ENCODE data around the gene SNX10. TPM values are rescaled to one million over a fixed set of nuclear protein-coding genes. Genes with fewer than 3 reads are reported as not detected.

SNX10 gene
- total RNA-seq, 2 donors from 2014 or later, result 1.3 to 6.7 TPM

DNA sequence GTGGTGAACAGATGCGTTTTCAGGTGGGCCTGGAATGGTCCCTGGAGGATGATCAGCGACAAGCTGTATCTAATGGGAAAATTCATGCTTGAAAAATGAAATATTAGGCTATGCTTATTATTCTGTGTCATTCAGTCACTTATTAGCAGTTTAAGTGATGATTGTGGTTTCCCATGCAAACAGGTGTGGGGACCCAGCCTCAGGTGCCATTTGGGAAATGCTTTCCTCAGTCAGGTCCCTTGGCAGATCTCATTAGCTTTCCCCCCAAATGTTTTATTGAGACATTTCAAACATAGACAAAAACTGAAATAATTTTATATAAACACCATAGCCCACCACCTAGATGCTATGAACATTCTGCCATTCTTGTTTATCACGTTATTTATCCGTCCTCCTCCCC is 411 bp upstream of the SNX10 start:
- intact Hi-C loops (cut with DNase I), result no loop called here

GRCh38 chr7:26292768-26293560 is 1.3 kb downstream of the SNX10 start:
- peak; percentile 15 for ATAC-seq
- Histone ChIP-seq H3K27ac (peak overlapping the region in 3 of 4 donors; percentile 66 to 90 (median 77)), H3K36me3 (replicated peaks in 1 of 2; ENCODE audit: insufficient read depth in 1 of 2, low read depth in 2 of 2) (no peaks in the 10 kb centered on the region), H3K4me1 (peaks cover 20% of the 10 kb centered on the region), H3K27me3 (no peaks in the 10 kb centered on the region), H3K9me3 (no peaks in the 10 kb centered on the region), H3K4me3 (no peak overlapping the region)
- 61 to 71% methylated on average over 11 of the region's 11 CpGs for WGBS, 2 donors
- TF ChIP-seq POLR2A (IDR thresholded peaks at IDR 0.05), result no peak
- TF ChIP-seq, protein P1, sequence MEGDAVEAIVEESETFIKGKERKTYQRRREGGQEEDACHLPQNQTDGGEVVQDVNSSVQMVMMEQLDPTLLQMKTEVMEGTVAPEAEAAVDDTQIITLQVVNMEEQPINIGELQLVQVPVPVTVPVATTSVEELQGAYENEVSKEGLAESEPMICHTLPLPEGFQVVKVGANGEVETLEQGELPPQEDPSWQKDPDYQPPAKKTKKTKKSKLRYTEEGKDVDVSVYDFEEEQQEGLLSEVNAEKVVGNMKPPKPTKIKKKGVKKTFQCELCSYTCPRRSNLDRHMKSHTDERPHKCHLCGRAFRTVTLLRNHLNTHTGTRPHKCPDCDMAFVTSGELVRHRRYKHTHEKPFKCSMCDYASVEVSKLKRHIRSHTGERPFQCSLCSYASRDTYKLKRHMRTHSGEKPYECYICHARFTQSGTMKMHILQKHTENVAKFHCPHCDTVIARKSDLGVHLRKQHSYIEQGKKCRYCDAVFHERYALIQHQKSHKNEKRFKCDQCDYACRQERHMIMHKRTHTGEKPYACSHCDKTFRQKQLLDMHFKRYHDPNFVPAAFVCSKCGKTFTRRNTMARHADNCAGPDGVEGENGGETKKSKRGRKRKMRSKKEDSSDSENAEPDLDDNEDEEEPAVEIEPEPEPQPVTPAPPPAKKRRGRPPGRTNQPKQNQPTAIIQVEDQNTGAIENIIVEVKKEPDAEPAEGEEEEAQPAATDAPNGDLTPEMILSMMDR (IDR thresholded peaks at IDR 0.05), result no peak
- intact Hi-C loops (cut with DNase I), result no loop called here
- peak; percentile 18 to 41 (median 35) for DNase-seq

More for the DNA sequence above, 411 bp upstream of the SNX10 start:
- H3K27ac ChIP-seq, result peak overlapping the region in 3 of 4 donors; percentile 66 to 90 (median 77)
- no peak for DNase-seq
- no peaks in the 10 kb centered on the region for H3K27me3 ChIP-seq
- ATAC-seq, result no peak
- 48 to 49% methylated on average over 4 of the region's 4 CpGs for WGBS, 2 donors
- H3K4me3 ChIP-seq, result no peak overlapping the region
- TF ChIP-seq, protein P1 (IDR thresholded peaks at IDR 0.05), result no peak
- TF ChIP-seq POLR2A (IDR thresholded peaks at IDR 0.05), result no peak
- no peaks in the 10 kb centered on the region for H3K36me3 ChIP-seq (replicated peaks in 1 of 2; ENCODE audit: insufficient read depth in 1 of 2, low read depth in 2 of 2)
- H3K9me3 ChIP-seq, result no peaks in the 10 kb centered on the region
- H3K4me1 ChIP-seq, result peaks cover 20% of the 10 kb centered on the region

DNA sequence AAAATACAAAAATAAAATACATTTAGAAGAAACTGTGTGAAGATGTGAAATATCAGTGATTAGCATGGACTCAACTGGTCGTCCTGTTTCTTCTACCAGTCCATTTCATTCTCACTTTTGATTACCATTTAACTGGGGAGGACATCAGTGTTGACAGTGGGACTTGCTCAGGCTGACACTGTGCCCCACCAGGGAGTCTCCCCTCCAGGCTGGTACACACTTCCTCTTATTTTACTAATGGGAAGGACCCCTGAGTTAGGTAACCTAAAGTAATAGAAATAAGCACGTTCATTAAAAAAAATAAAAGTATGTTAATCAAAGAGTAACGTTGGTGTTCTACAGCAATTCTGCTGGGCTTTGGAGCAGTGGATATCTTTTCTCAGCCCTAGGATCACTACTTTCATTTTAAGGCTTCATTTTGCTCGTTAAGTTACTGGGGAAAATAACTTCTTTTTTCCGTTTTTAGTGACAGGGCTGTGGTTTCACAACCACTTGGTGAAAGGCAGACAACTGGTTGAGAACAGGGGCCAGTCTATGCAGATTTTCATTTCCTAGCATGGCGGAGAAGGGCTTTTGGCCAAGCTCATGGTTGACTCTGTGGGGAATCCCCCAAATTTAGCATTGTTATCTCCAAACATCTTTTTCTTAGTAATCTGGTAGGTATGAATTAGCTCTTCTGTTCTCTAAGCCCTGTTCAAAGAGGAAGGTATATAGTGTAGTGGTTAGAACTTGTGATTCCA is 2.1 kb downstream of the SNX10 start:
- peak overlapping the region in 1 of 4 donors; percentile 90 for H3K27ac ChIP-seq
- DNase-seq, result peak in 1 of 4 donors; percentile 25
- H3K36me3 ChIP-seq (replicated peaks in 1 of 2; ENCODE audit: insufficient read depth in 1 of 2, low read depth in 2 of 2), result no peaks in the 10 kb centered on the region
- H3K27me3 ChIP-seq, result no peaks in the 10 kb centered on the region
- H3K4me3 ChIP-seq, result no peak overlapping the region
- H3K4me1 ChIP-seq, result peaks cover 20% of the 10 kb centered on the region
- TF ChIP-seq POLR2A (IDR thresholded peaks at IDR 0.05), result no peak
- TF ChIP-seq, protein P1 (IDR thresholded peaks at IDR 0.05), result no peak
- intact Hi-C loops (cut with DNase I), result no loop called here
- no peaks in the 10 kb centered on the region for H3K9me3 ChIP-seq
- ATAC-seq, result no peak
- 62 to 77% methylated on average over 6 of the region's 6 CpGs for WGBS, 2 donors

GRCh38 chr7:26295015-26295414 is 3.4 kb downstream of the SNX10 start:
- DNase-seq (no peak), ATAC-seq (no peak)
- Histone ChIP-seq H3K27me3 (no peaks in the 10 kb centered on the region), H3K4me3 (no peak overlapping the region), H3K27ac (no peak overlapping the region), H3K4me1 (peaks cover 20% of the 10 kb centered on the region), H3K36me3 (replicated peaks in 1 of 2; ENCODE audit: insufficient read depth in 1 of 2, low read depth in 2 of 2) (no peaks in the 10 kb centered on the region), H3K9me3 (no peaks in the 10 kb centered on the region)
- no peak for TF ChIP-seq POLR2A (IDR thresholded peaks at IDR 0.05)
- TF ChIP-seq, protein P1 (IDR thresholded peaks at IDR 0.05), result no peak
- intact Hi-C loops (cut with DNase I), result no loop called here

All from body of pancreas (tissue), 4 donors.